ENCODE measurements around the gene HECTD4.
"Not testable (repeated sequence)": the region's sequence is repeated elsewhere in the genome, so short reads cannot be mapped to it uniquely, and the experiment has no call there.

The HECTD4 gene

GRCh38 chr12:112122823-112123690, 259.2 kb downstream of the HECTD4 start:
- intact Hi-C loops (cut with DNase I), result loop anchor here (10.0 kb wide), 2 partner anchors 62 to 262 kb away; partner anchors contain the start of gene HECTD4
- DNase-seq, result peak in 2 of 42 donors; percentile 0 to 32

DNA sequence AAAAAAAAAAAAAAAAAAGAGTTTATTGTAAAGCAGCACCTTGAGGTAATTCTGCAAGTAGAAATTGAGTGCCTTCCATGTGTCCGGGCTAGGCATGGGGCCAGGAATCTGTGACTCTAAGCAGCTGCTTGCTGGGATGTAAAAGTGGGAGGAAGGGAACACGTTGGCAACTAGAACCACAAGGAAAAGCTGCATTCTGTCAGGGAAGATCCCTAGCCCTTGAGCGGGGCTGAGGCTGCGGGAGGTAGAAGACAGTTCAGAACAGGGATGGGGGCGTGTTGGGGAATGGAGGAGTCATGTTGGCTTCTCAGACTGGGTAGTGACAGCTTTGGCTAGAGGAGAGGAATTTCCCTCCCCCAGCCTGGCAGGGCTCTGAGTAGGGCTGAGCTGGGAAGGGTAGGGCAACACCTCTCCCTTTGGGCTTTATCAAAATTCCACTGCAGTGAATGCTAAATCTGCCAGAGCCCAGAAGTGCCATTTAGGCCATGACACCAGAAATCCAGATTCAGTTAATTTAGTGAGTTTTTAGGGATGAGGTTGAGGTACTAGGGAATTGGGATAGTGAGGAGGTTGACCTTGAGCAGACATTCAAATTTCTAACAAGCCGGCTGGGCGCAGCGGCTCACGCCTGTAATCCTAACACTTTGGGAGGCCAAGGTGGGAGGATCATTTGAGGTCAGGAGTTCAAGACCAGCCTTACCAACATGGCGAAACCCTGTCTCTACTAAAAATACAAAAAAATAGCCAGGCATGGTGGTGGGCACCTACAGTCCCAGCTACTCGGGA, 260.3 kb downstream of the HECTD4 start:
- peak; percentile 32 to 88 (median 55) for DNase-seq
- intact Hi-C loops (cut with DNase I), result loop anchor here (10.0 kb wide), 2 partner anchors 63 to 263 kb away; partner anchors contain the start of gene HECTD4

- intact Hi-C loops (cut with DNase I), result no loop called here
- DNase-seq, result no peak
Measured at GRCh38 chr12:112117685-112118084, 264.5 kb downstream of the HECTD4 start.

- intact Hi-C loops (cut with DNase I), result no loop called here
- peak; percentile 68 to 94 (median 88) for DNase-seq
Measured at GRCh38 chr12:112116232-112117060, 265.8 kb downstream of the HECTD4 start.

GRCh38 chr12:112115259-112116045, 266.8 kb downstream of the HECTD4 start:
- peak in 1 of 42 donors; percentile 16 for DNase-seq
- intact Hi-C loops (cut with DNase I), result no loop called here

- intact Hi-C loops (cut with DNase I), result no loop called here
- DNase-seq, result no peak
Measured at GRCh38 chr12:112112409-112113133, 269.7 kb downstream of the HECTD4 start.

GRCh38 chr12:112111931-112112330, 270.3 kb downstream of the HECTD4 start:
- intact Hi-C loops (cut with DNase I), result no loop called here
- DNase-seq, result peak in 1 of 42 donors; percentile 19

DNA sequence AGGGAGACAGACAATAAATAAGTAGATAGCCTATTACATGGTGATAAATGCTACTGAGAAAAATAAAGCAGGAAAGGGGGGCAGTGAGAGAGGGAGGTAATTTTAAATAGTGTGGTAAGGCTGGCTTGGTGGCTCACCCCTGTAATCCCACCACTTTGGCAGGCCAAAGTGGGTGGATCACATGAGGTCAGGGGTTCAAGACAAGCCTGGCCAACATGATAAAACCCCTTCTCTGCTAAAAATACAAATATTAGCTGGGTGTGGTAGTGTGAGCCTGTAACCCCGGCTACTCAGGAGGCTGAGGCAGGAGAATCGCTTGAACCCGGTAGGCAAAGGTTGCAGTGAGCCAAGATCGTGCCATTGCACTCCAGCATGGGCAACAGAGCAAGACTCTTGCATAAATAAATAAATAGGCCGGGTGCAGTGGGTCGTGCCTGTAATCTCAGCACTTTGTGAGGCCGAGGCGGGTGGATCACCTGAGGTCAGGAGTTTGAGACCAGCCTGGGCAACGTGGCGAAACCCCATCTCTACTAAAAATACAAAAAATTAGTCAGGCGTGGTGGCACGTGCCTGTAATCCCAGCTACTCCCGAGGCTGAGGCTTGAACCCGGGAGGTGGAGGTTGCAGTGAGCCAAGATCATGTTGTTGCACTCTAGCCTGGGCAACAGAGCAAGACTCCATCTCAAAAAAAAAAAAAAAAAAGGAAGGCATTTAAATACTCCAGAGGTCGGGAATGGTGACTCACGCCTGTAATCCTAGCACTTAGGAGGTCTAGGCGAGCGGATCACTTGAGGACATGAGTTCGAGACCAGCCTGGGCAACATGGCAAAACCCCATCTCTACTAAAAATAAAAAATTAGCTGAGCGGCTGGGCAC, 271.2 kb downstream of the HECTD4 start:
- DNase-seq; intact Hi-C loops (cut with DNase I): not testable (repeated sequence)

Measured in head of caudate nucleus (tissue), 42 donors.